Measurements from ENCODE around the gene KCNQ1.

The KCNQ1 gene

DNA sequence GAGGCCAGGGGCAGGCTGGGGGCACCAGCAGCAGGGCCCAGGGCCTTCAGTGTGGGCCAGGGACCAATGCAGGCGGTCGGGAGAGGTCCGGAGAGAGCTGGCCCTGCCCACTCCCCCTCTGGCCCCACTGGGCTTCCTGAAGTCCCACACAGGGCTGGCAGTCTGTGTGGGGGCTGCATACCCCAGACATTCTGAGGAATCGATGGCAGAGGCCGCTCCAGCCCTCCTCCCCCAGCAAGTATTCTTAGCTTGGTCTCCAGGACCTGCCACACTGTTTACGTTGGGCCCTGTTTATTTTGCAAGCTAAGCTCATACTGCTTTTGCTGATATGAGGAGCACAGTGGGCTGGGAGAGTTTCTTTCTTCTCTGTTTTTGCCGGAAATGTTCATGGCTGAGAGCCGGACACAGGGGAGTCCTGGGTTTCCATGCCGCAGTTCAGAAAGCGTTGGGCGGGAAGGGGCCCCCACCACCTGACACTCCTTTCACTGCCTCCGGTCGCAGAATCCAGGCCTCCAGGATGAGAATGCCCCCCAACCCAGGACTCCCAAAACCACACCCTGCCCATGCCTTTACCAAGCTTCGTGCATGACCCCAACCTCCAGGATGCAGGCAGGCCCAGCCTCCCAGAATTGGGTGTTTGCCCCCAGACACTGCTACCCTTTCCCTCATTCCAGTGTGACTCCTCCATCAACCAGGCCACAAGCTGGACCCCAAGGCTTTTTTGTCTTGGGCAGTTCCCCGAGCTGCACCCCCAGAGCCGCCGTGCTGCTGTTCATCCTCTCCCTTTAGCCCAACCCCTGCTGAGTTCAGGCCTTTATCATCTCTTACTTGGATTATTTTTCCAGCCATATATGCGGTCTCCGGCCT lies 336.8 kb downstream of the KCNQ1 start:
- H3K4me3 ChIP-seq (ENCODE audit: control insufficient read depth, low read depth, low read length): no peak overlapping the region
- no peak for DNase-seq (ENCODE audit: low read depth)
- TF ChIP-seq, protein P1, sequence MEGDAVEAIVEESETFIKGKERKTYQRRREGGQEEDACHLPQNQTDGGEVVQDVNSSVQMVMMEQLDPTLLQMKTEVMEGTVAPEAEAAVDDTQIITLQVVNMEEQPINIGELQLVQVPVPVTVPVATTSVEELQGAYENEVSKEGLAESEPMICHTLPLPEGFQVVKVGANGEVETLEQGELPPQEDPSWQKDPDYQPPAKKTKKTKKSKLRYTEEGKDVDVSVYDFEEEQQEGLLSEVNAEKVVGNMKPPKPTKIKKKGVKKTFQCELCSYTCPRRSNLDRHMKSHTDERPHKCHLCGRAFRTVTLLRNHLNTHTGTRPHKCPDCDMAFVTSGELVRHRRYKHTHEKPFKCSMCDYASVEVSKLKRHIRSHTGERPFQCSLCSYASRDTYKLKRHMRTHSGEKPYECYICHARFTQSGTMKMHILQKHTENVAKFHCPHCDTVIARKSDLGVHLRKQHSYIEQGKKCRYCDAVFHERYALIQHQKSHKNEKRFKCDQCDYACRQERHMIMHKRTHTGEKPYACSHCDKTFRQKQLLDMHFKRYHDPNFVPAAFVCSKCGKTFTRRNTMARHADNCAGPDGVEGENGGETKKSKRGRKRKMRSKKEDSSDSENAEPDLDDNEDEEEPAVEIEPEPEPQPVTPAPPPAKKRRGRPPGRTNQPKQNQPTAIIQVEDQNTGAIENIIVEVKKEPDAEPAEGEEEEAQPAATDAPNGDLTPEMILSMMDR (IDR thresholded peaks at IDR 0.05; ENCODE audit: control insufficient read depth, insufficient read depth, low read depth, low read length, missing control alignments): no peak

DNA sequence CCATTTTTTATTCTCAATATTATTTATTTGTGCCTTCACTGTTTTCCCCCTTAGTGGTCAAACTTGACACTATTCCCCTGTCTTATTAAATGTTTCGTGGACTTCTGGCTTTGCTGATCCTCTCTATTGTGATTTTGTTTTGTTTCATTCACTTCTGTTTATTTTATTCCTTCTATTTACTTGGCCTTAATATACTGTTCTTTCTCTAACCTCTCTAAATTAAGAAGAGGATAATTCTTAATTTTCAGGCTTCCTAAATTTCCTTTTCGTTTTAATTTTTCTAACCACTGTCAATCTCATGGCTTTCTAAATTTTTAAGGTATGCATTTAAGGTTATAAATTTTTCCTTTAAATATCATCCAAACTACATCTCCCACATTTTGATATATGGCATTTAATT lies 338.0 kb downstream of the KCNQ1 start:
- no peak for DNase-seq (ENCODE audit: low read depth)
- H3K4me3 ChIP-seq (ENCODE audit: control insufficient read depth, low read depth, low read length): no peak overlapping the region
- TF ChIP-seq, protein P1 (IDR thresholded peaks at IDR 0.05; ENCODE audit: control insufficient read depth, insufficient read depth, low read depth, low read length, missing control alignments): no peak

DNA sequence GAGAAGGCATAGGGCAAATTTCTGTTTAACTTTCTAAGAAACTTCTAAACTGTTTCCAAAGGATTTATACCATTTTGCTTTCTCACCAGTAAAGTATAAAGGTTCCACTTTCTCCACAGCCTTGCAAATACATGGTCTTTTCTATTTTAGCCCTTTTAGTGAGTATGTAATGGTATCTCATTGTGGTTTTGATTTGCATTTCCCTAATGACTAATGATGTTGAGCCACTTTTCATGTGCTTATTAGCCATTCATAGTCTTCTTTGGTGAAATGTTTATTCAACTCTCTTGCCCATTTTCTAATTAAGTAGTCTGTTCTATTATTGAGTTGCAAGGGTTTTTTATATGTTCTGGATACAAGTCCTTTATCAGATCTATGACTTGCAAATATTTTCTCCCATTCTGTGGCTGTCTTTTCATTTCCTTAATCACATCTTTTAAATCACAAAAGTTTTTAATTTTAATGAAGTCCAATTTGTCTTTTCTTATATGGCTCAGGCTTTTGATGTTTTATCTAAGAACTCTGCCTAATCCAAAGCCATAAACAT lies 338.8 kb downstream of the KCNQ1 start:
- TF ChIP-seq, protein P1 (IDR thresholded peaks at IDR 0.05; ENCODE audit: control insufficient read depth, insufficient read depth, low read depth, low read length, missing control alignments): no peak
- no peak for DNase-seq (ENCODE audit: low read depth)
- H3K4me3 ChIP-seq (ENCODE audit: control insufficient read depth, low read depth, low read length): no peak overlapping the region

DNA sequence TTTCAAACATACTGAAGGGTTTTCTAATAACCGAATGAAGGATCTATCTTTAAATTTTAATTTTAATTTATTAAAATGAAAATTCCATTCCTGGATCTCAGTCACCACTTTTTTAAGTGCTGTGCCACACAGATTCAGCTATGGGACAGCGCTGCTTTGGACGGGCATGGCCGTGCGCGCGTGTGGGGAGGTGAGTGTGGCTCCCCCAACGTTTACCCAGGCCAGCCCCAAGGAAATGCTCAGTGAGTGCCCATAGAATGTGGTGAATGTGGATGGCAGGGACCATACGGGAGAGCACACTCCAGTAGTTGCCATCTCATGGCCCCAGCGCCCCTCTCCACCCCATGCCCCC lies 343.0 kb downstream of the KCNQ1 start:
- TF ChIP-seq, protein P1 (IDR thresholded peaks at IDR 0.05; ENCODE audit: control insufficient read depth, insufficient read depth, low read depth, low read length, missing control alignments): no peak
- no peak overlapping the region for H3K4me3 ChIP-seq (ENCODE audit: control insufficient read depth, low read depth, low read length)
- no peak for DNase-seq (ENCODE audit: low read depth)

DNA sequence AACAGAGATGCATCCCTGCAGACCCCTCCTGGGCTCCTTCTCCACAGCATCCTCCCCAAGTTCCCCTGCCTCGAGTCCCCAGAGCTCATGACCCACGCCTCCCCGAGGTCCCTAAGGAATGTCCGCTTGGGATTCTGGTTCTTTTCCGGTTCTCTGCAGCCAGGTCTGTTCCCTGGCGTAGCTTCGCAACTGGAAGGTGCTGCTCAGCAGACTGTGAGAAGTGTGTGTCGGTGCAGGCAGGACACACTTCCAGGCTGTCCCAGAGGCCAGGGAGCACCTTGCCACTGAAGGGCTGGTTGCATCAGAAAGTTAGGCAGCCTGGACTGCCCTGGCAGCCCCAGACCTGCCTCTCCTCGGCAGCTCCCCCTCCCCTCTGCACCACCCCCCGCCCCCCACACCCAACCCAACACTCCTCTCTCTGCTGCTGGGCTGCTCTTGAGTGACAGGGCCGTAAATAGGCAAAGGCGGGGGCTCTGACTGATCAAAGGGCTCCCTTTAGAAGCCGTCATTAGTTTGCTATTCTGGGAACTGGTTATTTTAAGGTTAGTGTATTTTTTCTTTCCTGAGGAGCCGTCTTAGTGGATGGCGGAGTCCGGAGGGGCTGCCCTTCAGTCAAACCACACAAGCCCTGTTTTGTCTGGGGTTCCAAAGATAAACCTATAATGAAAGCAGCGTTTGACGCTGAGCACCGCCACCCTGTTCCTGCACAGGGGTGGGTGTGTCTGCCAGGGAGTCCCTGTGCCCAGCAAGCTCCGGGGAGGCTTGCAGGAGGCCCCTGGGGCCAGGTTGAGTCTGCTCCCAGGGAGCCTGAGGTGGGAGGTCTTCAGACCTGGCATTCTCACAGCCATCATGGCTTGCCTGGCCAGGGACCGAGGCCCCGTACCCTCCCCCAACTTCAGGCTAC lies 343.6 kb downstream of the KCNQ1 start:
- H3K4me3 ChIP-seq (ENCODE audit: control insufficient read depth, low read depth, low read length): no peak overlapping the region
- TF ChIP-seq, protein P1 (IDR thresholded peaks at IDR 0.05; ENCODE audit: control insufficient read depth, insufficient read depth, low read depth, low read length, missing control alignments): no peak
- no peak for DNase-seq (ENCODE audit: low read depth)

DNA sequence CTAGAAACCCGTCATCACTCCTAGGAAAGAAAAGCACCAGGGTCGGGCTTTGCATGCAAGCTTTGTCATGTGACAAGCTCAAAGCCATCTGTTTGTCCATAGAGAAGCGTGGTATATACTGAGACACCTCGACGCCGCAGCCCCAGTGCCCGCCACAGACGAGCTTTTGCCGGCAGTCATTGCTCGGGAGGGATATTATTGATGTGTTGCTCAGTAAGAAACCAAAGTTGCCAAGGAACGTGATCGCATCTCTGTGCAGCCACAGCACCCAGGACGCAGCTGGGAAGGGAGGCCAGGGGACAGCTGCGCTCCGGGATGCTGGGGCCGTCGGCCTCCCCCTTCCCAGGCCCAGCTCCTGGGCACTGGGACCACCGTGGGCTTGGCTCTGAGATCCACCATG lies 344.5 kb downstream of the KCNQ1 start:
- no peak for DNase-seq (ENCODE audit: low read depth)
- TF ChIP-seq, protein P1 (IDR thresholded peaks at IDR 0.05; ENCODE audit: control insufficient read depth, insufficient read depth, low read depth, low read length, missing control alignments): no peak
- H3K4me3 ChIP-seq (ENCODE audit: control insufficient read depth, low read depth, low read length): no peak overlapping the region
